IMR-90 (cell line): ENCODE data around the gene CBX8. TPM values are rescaled to one million over a fixed set of nuclear protein-coding genes. Genes with fewer than 3 reads are reported as not detected.

ENCODE experiments used
- ATAC-seq: fragments of 200-7000 bp; cut with Tn5 transposase; 2 replicates; pipeline ENCODE4 v1.9.1; 2020; ENCODE audit warnings: low read depth, mild to moderate bottlenecking, moderate library complexity
- BruUV-seq: library from RNA; stranded (reverse); fragments of 400-500 nt; replicated peaks from 2 replicates; lab custom pipeline; 2021; lab: Mats Ljungman, UMichigan
- CTCF ChIA-PET: fragments of 300-600 bp; formaldehyde crosslinking; extraction: SDS; loops from one replicate; lab custom pipeline; 2021; ENCODE audit warnings: antibody characterized with exemption; lab: Yijun Ruan, JAX
- POLR2A ChIA-PET: fragments of 300-600 bp; sonication (Branson Sonifier 250); formaldehyde crosslinking; loops from one replicate; lab custom pipeline; 2022; ENCODE audit warnings: antibody characterized with exemption; ENCODE audit not compliant: unreplicated experiment; lab: Charles Lee
- DNase-seq: peaks from one replicate; pipeline ENCODE4 v3.0.0; 2013
- H2AFZ ChIP-seq: replicated peaks from 2 replicates; pipeline ENCODE3; 2013; ENCODE audit warnings: low read length, mild to moderate bottlenecking; ENCODE audit not compliant: poor library complexity
- H2AK5ac ChIP-seq: 2 replicates; pipeline ENCODE4 v1.6.1; 2013; ENCODE audit warnings: low read depth, low read length, inconsistent platforms
- H2AK9ac ChIP-seq: replicated peaks from 2 replicates; pipeline ENCODE3; 2013; ENCODE audit warnings: mild to moderate bottlenecking, low read depth, low read length, moderate library complexity; ENCODE audit not compliant: poor library complexity
- H2BK120ac ChIP-seq: 2 replicates; pipeline ENCODE4 v1.6.1; 2013; ENCODE audit warnings: low read depth, low read length, inconsistent platforms
- H2BK15ac ChIP-seq: 3 replicates; pipeline ENCODE4 v1.6.1; 2013; ENCODE audit warnings: low read depth, low read length, inconsistent platforms
- H2BK20ac ChIP-seq: 2 replicates; pipeline ENCODE4 v1.6.1; 2013; ENCODE audit warnings: low read depth, mild to moderate bottlenecking, inconsistent platforms, low read length, moderate library complexity
- H2BK5ac ChIP-seq: 2 replicates; pipeline ENCODE4 v1.6.1; 2013; ENCODE audit warnings: mild to moderate bottlenecking, low read depth, low read length, inconsistent platforms; ENCODE audit not compliant: poor library complexity, severe bottlenecking
- H3K14ac ChIP-seq: replicated peaks from 2 replicates; pipeline ENCODE4 v1.6.1; 2013; ENCODE audit warnings: low read depth, low read length, inconsistent platforms
- H3K18ac ChIP-seq: 2 replicates; pipeline ENCODE4 v1.6.1; 2013; ENCODE audit warnings: low read depth, low read length, control low read depth
- H3K23ac ChIP-seq: 2 replicates; pipeline ENCODE4 v1.6.1; 2013; ENCODE audit warnings: low read depth, low read length, inconsistent platforms
- H3K27ac ChIP-seq: 2 replicates; pipeline ENCODE4 v1.5.1; 2013; ENCODE audit warnings: mild to moderate bottlenecking, control low read depth, low read length; ENCODE audit not compliant: insufficient read depth
- H3K27me3 ChIP-seq: 2 replicates; pipeline ENCODE4 v1.6.1; 2013; ENCODE audit warnings: low read length; ENCODE audit not compliant: control insufficient read depth, insufficient read depth
- H3K36me3 ChIP-seq: 2 replicates; pipeline ENCODE4 v1.6.1; 2013; ENCODE audit warnings: low read length, mixed read lengths; ENCODE audit not compliant: control insufficient read depth, insufficient read depth
- H3K4ac ChIP-seq: 2 replicates; pipeline ENCODE4 v1.6.1; 2013; ENCODE audit warnings: low read depth, low read length, inconsistent platforms
- H3K4me1 ChIP-seq: 2 replicates; pipeline ENCODE4 v1.6.1; 2013; ENCODE audit warnings: low read length, mixed read lengths; ENCODE audit not compliant: control insufficient read depth, insufficient read depth
- H3K4me2 ChIP-seq: 2 replicates; pipeline ENCODE4 v1.6.1; 2013; ENCODE audit warnings: low read depth, mild to moderate bottlenecking, control low read depth, low read length, moderate library complexity
- H3K4me3 ChIP-seq: 2 replicates; pipeline ENCODE4 v1.5.1; 2013; ENCODE audit warnings: low read depth, mild to moderate bottlenecking, control low read depth, low read length, moderate library complexity; ENCODE audit not compliant: insufficient read depth
- H3K56ac ChIP-seq: 2 replicates; pipeline ENCODE4 v1.6.1; 2013; ENCODE audit warnings: low read length, inconsistent platforms; ENCODE audit not compliant: insufficient read depth; ENCODE audit errors: extremely low read depth
- H3K79me1 ChIP-seq, 2 experiments: 2 replicates each; pipeline ENCODE4 v1.6.1; 2013; ENCODE audit warnings: low read length in 2 of 2, inconsistent platforms in 1 of 2, low read depth in 1 of 2
- H3K9ac ChIP-seq: 2 replicates; pipeline ENCODE4 v1.6.1; 2013; ENCODE audit warnings: low read depth, low read length, control low read depth
- H3K9me1 ChIP-seq: 2 replicates; pipeline ENCODE4 v1.6.1; 2013; ENCODE audit warnings: low read length, inconsistent platforms; ENCODE audit not compliant: insufficient read depth
- H3K9me3 ChIP-seq: 2 replicates; pipeline ENCODE4 v1.6.1; 2013; ENCODE audit warnings: low read length; ENCODE audit not compliant: control insufficient read depth, insufficient read depth
- H4K20me1 ChIP-seq: 2 replicates; pipeline ENCODE4 v1.6.1; 2013; ENCODE audit warnings: low read length, inconsistent platforms; ENCODE audit not compliant: insufficient read depth
- H4K5ac ChIP-seq: 2 replicates; pipeline ENCODE4 v1.6.1; 2013; ENCODE audit warnings: mild to moderate bottlenecking, low read depth, low read length, control low read depth
- H4K8ac ChIP-seq, 2 experiments: 2 replicates each; pipeline ENCODE4 v1.6.1; 2013; ENCODE audit warnings: low read depth in 2 of 2, low read length in 2 of 2, control low read depth in 1 of 2, inconsistent platforms in 1 of 2
- H4K91ac ChIP-seq: 2 replicates; pipeline ENCODE4 v1.6.1; 2013; ENCODE audit warnings: low read depth, low read length, inconsistent platforms; ENCODE audit not compliant: insufficient read depth
- BHLHE40 ChIP-seq: fragments of 150-350 bp; IDR thresholded peaks from 2 replicates; pipeline ENCODE4 v1.6.1; 2016; ENCODE audit warnings: mild to moderate bottlenecking, low read depth, low read length
- CEBPB ChIP-seq: IDR thresholded peaks from 2 replicates; pipeline ENCODE4 v1.6.1; 2012; ENCODE audit warnings: low read depth, low read length, improper control_type of control experiment
- CHD1 ChIP-seq: IDR thresholded peaks from 2 replicates; pipeline ENCODE4 v1.6.1; 2012; ENCODE audit warnings: low read depth, low read length, improper control_type of control experiment
- FOS ChIP-seq: fragments of 150-350 bp; IDR thresholded peaks from 2 replicates; pipeline ENCODE4 v1.6.1; 2016; ENCODE audit warnings: low read depth, low read length
- MAFK ChIP-seq: IDR thresholded peaks from 2 replicates; pipeline ENCODE4 v1.6.1; 2012; ENCODE audit warnings: low read depth, low read length, improper control_type of control experiment
- MAZ ChIP-seq: IDR thresholded peaks from 2 replicates; pipeline ENCODE4 v1.6.1; 2012; ENCODE audit warnings: low read depth, mild to moderate bottlenecking, low read length, improper control_type of control experiment, moderate library complexity, borderline replicate concordance
- MXI1 ChIP-seq: IDR thresholded peaks from 2 replicates; pipeline ENCODE4 v1.6.1; 2012; ENCODE audit warnings: low read depth, mild to moderate bottlenecking, low read length, moderate library complexity, borderline replicate concordance
- NFE2L2 ChIP-seq: fragments of 150-350 bp; IDR thresholded peaks from 2 replicates; pipeline ENCODE4 v1.6.1; 2016; ENCODE audit warnings: low read depth, mild to moderate bottlenecking, low read length
- POLR2A ChIP-seq: IDR thresholded peaks from 2 replicates; pipeline ENCODE4 v1.6.1; 2012; ENCODE audit warnings: mild to moderate bottlenecking, low read depth, low read length
- RAD21 ChIP-seq: IDR thresholded peaks from 2 replicates; pipeline ENCODE4 v1.6.1; 2012; ENCODE audit warnings: low read length, improper control_type of control experiment
- RCOR1 ChIP-seq: IDR thresholded peaks from 2 replicates; pipeline ENCODE4 v1.6.1; 2012; ENCODE audit warnings: mild to moderate bottlenecking, low read length, improper control_type of control experiment; ENCODE audit not compliant: insufficient replicate concordance
- RFX5 ChIP-seq: IDR thresholded peaks from 2 replicates; pipeline ENCODE4 v1.8.0; 2012; ENCODE audit warnings: low read depth, mild to moderate bottlenecking, low read length, moderate library complexity
- SMC3 ChIP-seq: fragments of 150-350 bp; IDR thresholded peaks from 2 replicates; pipeline ENCODE4 v1.6.1; 2016; ENCODE audit warnings: low read depth, mild to moderate bottlenecking, antibody characterized with exemption, low read length, moderate library complexity
- whole genome bisulfite sequencing, 2 experiments: methylation state at CpG; one replicate each; pipeline versions ENCODE4 v1.1.5 to v1.1.7; 2013; ENCODE audit warnings: missing lambda C conversion rate in 2 of 2; ENCODE audit not compliant: insufficient read length in 1 of 2; ENCODE audit errors: extremely low coverage in 2 of 2; 5-methylcytosine and 5-hydroxymethylcytosine counted together
- dilution Hi-C: fragments of 300-500 bp; cut with HindIII; formaldehyde crosslinking; loops from one replicate; pipeline ENCODE4 v1.14.3; 2018; ENCODE audit warnings: low sequenced_read_pairs; ENCODE audit not compliant: unreplicated experiment
- in situ Hi-C: fragments of 300-500 bp; cut with MboI; formaldehyde crosslinking; loops from 3 replicates; pipeline ENCODE4 v1.14.3; 2019; ENCODE audit warnings: low sequenced_read_pairs, inconsistent platforms, mixed read lengths
- intact Hi-C: fragments of 100-400 bp; cut with micrococcal nuclease; formaldehyde crosslinking; loops from 2 replicates; pipeline ENCODE4 v1.10.0; 2022
- polyA plus RNA-seq, 3 experiments: library from polyadenylated mRNA; depleted of rRNA; stranded (reverse); fragments of >200 nt; gene quantifications; 2 replicates each; pipeline ENCODE4 v1.2.3, GENCODE V29; 2012; ENCODE audit warnings: low replicate concordance in 1 of 3
- total RNA-seq: library from RNA; depleted of rRNA; stranded (reverse); fragments of >200 nt; gene quantifications from 2 replicates; pipeline ENCODE4 v1.2.3, GENCODE V29; 2012
- TF ChIP-seq, protein P1 (sequence below): fragments of 150-350 bp; IDR thresholded peaks from 2 replicates; pipeline ENCODE4 v1.6.1; 2016; ENCODE audit warnings: low read depth, mild to moderate bottlenecking, low read length, moderate library complexity, borderline replicate concordance
- TF ChIP-seq, protein P2 (sequence below): fragments of 150-350 bp; IDR thresholded peaks from 2 replicates; pipeline ENCODE4 v1.6.1; 2017; ENCODE audit warnings: mild to moderate bottlenecking, antibody characterized with exemption, low read length, low read depth
- TF ChIP-seq, protein P3 (sequence below): conservative IDR thresholded peaks from 2 replicates; pipeline ENCODE4 v1.5.1; 2012; ENCODE audit warnings: mild to moderate bottlenecking, low read depth, low read length, improper control_type of control experiment

Gene CBX8
- total and polyA plus RNA-seq, 2 of the 4 experiments (the other 2 are of a cell fraction): 3.2 to 5.4 TPM

DNA sequence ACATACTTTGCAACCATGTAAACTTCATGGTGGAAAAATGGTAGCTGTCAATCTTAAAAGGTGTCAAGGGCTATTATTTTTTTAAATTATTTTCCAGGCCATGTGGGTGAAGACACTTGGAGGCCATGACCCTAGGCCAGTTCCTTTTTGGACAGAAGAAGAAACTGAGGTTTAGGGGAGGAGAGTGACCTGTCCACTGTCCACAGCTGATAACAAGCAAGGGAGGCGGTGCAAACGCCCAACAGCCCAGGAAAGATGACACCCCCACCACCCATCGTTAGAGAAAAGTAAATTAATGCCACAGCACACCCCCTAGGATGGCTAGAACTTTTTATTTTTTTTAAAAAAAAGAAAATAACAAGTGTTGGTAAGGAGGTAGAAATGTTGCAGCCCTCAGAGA, 46.9 kb downstream of the CBX8 start:
- TF ChIP-seq POLR2A (no peak), NFE2L2 (no peak), CEBPB (no peak), FOS (no peak), CHD1 (no peak), RCOR1 (no peak), MAZ (no peak), BHLHE40 (no peak), MXI1 (no peak), RAD21 (no peak), RFX5 (no peak), MAFK (no peak), SMC3 (no peak)
- TF ChIP-seq, protein P1, sequence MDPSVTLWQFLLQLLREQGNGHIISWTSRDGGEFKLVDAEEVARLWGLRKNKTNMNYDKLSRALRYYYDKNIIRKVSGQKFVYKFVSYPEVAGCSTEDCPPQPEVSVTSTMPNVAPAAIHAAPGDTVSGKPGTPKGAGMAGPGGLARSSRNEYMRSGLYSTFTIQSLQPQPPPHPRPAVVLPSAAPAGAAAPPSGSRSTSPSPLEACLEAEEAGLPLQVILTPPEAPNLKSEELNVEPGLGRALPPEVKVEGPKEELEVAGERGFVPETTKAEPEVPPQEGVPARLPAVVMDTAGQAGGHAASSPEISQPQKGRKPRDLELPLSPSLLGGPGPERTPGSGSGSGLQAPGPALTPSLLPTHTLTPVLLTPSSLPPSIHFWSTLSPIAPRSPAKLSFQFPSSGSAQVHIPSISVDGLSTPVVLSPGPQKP: no peak
- TF ChIP-seq, protein P2, sequence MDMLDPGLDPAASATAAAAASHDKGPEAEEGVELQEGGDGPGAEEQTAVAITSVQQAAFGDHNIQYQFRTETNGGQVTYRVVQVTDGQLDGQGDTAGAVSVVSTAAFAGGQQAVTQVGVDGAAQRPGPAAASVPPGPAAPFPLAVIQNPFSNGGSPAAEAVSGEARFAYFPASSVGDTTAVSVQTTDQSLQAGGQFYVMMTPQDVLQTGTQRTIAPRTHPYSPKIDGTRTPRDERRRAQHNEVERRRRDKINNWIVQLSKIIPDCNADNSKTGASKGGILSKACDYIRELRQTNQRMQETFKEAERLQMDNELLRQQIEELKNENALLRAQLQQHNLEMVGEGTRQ: no peak
- TF ChIP-seq, protein P3, sequence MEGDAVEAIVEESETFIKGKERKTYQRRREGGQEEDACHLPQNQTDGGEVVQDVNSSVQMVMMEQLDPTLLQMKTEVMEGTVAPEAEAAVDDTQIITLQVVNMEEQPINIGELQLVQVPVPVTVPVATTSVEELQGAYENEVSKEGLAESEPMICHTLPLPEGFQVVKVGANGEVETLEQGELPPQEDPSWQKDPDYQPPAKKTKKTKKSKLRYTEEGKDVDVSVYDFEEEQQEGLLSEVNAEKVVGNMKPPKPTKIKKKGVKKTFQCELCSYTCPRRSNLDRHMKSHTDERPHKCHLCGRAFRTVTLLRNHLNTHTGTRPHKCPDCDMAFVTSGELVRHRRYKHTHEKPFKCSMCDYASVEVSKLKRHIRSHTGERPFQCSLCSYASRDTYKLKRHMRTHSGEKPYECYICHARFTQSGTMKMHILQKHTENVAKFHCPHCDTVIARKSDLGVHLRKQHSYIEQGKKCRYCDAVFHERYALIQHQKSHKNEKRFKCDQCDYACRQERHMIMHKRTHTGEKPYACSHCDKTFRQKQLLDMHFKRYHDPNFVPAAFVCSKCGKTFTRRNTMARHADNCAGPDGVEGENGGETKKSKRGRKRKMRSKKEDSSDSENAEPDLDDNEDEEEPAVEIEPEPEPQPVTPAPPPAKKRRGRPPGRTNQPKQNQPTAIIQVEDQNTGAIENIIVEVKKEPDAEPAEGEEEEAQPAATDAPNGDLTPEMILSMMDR: no peak
- H2AK9ac ChIP-seq: no peak overlapping the region
- H3K27ac ChIP-seq: no peak overlapping the region
- no peak overlapping the region for H4K5ac ChIP-seq
- no peak overlapping the region for H3K56ac ChIP-seq
- no peaks in the 10 kb centered on the region for H3K36me3 ChIP-seq
- CTCF ChIA-PET: interaction anchor here (0.6 kb wide), 1 partner anchor 150 kb away, joined by 4 read pairs; no protein-coding TSS in a partner anchor
- H3K9me1 ChIP-seq: no peaks in the 10 kb centered on the region
- H2AFZ ChIP-seq: no peak overlapping the region
- H3K27me3 ChIP-seq: peaks cover 51% of the 10 kb centered on the region
- H3K18ac ChIP-seq: no peak overlapping the region
- H4K20me1 ChIP-seq: no peaks in the 10 kb centered on the region
- POLR2A ChIA-PET: no interaction called here
- H2BK120ac ChIP-seq: no peak overlapping the region
- no peaks in the 10 kb centered on the region for H3K9me3 ChIP-seq
- H3K23ac ChIP-seq: no peak overlapping the region
- dilution Hi-C loops: no loop called here
- no peak overlapping the region for H2BK20ac ChIP-seq
- no peak overlapping the region for H2BK15ac ChIP-seq
- intact Hi-C loops: loop anchor here (5.0 kb wide), 1 partner anchor 87 kb away; the partner anchor contains the start of gene CBX4
- no peak for DNase-seq
- BruUV-seq: no TSS peak
- in situ Hi-C loops: loop anchor here (5.0 to 10.0 kb wide), 2 partner anchors 165 to 237 kb away; no protein-coding TSS in a partner anchor
- no peaks in the 10 kb centered on the region for H3K79me1 ChIP-seq
- H4K8ac ChIP-seq: no peak overlapping the region
- H3K9ac ChIP-seq: no peak overlapping the region
- no peak overlapping the region for H2AK5ac ChIP-seq
- no peak overlapping the region for H3K14ac ChIP-seq
- ATAC-seq: no peak
- no peak overlapping the region for H4K91ac ChIP-seq
- no CpG with 5 or more reads among the region's 3 CpGs for WGBS, 2 experiments
- H2BK5ac ChIP-seq: no peak overlapping the region
- H3K4me1 ChIP-seq: peaks cover 3% of the 10 kb centered on the region; the same call in 1 of the 2 replicates
- H3K4me2 ChIP-seq: no peak overlapping the region
- no peak overlapping the region for H3K4me3 ChIP-seq
- H3K4ac ChIP-seq: no peak overlapping the region
